ENCODE results near the gene HPS5.

HPS5 gene

GRCh38 chr11:18239655-18240054, 82.3 kb downstream of the HPS5 start:
- no peak for DNase-seq (ENCODE audit: low read depth, low spot score)

GRCh38 chr11:18236664-18237356, 85.1 kb downstream of the HPS5 start, which contains the start of gene SAA4:
SAA4 (minus strand) TSS chr11:18236802; CDS start chr11:18235926, 876 bp downstream.
- DNase-seq (ENCODE audit: low read depth, low spot score): no peak

- no peak for DNase-seq (ENCODE audit: low read depth, low spot score)
These were observed 86.3 kb downstream of the HPS5 start for GRCh38 chr11:18235394-18236334.

- no peak for DNase-seq (ENCODE audit: low read depth, low spot score)
These were observed 88.0 kb downstream of the HPS5 start for GRCh38 chr11:18233912-18234311.

GRCh38 chr11:18230859-18231258, 91.1 kb downstream of the HPS5 start:
- no peak for DNase-seq (ENCODE audit: low read depth, low spot score)

- DNase-seq (ENCODE audit: low read depth, low spot score): no peak
These were observed 92.4 kb downstream of the HPS5 start for GRCh38 chr11:18229501-18229900.

Measured in astrocyte of the hippocampus (primary cell).